Measurements from ENCODE around the gene ZBTB20.

- TF ChIP-seq CTCF (IDR thresholded peaks at IDR 0.05) = no peak
- no peak for TF ChIP-seq POLR2A (IDR thresholded peaks at IDR 0.05)
Observed at GRCh38 chr3:114850898-114851297, 296.2 kb downstream of the ZBTB20 start.
